Bronchial epithelial cell (primary cell): ENCODE measurements around the gene SYTL2. TPM values are rescaled to one million over a fixed set of nuclear protein-coding genes. Genes with fewer than 3 reads are reported as not detected.

Experiments used
- DNase-seq: peaks from one replicate; pipeline ENCODE4 v3.0.0-alpha.2; 2010; ENCODE audit warnings: low read depth
- FAIRE-seq: peaks from 2 replicates; lab custom pipeline; 2011; peaks lifted over from hg19 to GRCh38; lab: Jason Lieb, UNC
- H3K27me3 ChIP-seq: 2 replicates; pipeline ENCODE4 v1.5.1; 2011; ENCODE audit warnings: low read length; ENCODE audit not compliant: control insufficient read depth, insufficient read depth
- H3K36me3 ChIP-seq: 2 replicates; pipeline ENCODE4 v1.5.1; 2011; ENCODE audit warnings: low read length; ENCODE audit not compliant: control insufficient read depth, insufficient read depth
- H3K4me3 ChIP-seq: 2 replicates; pipeline ENCODE4 v1.5.1; 2011; ENCODE audit warnings: mild to moderate bottlenecking, low read depth, low read length, control low read depth
- total RNA-seq: library from RNA; depleted of rRNA; stranded (reverse); fragments of >200 nt; gene quantifications from 2 replicates; pipeline ENCODE4 v1.2.1, GENCODE V29; 2014
- TF ChIP-seq, protein P1 (sequence below): IDR thresholded peaks from 2 replicates; pipeline ENCODE4 v1.5.1; 2011; ENCODE audit warnings: mild to moderate bottlenecking, moderate library complexity, low read length, control low read depth, inconsistent platforms; ENCODE audit not compliant: insufficient read depth, severe bottlenecking

SYTL2 gene
- total RNA-seq, 1 donor from 2014 or later, result 8.2 TPM

GRCh38 chr11:85664615-85665481, 146.1 kb downstream of the SYTL2 start, which contains the start of gene CREBZF:
Gene CREBZF, minus strand, starts transcription at chr11:85665129. Its CDS starts 254 bp downstream, at chr11:85664875.
- TF ChIP-seq, protein P1, sequence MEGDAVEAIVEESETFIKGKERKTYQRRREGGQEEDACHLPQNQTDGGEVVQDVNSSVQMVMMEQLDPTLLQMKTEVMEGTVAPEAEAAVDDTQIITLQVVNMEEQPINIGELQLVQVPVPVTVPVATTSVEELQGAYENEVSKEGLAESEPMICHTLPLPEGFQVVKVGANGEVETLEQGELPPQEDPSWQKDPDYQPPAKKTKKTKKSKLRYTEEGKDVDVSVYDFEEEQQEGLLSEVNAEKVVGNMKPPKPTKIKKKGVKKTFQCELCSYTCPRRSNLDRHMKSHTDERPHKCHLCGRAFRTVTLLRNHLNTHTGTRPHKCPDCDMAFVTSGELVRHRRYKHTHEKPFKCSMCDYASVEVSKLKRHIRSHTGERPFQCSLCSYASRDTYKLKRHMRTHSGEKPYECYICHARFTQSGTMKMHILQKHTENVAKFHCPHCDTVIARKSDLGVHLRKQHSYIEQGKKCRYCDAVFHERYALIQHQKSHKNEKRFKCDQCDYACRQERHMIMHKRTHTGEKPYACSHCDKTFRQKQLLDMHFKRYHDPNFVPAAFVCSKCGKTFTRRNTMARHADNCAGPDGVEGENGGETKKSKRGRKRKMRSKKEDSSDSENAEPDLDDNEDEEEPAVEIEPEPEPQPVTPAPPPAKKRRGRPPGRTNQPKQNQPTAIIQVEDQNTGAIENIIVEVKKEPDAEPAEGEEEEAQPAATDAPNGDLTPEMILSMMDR, result no peak

DNA sequence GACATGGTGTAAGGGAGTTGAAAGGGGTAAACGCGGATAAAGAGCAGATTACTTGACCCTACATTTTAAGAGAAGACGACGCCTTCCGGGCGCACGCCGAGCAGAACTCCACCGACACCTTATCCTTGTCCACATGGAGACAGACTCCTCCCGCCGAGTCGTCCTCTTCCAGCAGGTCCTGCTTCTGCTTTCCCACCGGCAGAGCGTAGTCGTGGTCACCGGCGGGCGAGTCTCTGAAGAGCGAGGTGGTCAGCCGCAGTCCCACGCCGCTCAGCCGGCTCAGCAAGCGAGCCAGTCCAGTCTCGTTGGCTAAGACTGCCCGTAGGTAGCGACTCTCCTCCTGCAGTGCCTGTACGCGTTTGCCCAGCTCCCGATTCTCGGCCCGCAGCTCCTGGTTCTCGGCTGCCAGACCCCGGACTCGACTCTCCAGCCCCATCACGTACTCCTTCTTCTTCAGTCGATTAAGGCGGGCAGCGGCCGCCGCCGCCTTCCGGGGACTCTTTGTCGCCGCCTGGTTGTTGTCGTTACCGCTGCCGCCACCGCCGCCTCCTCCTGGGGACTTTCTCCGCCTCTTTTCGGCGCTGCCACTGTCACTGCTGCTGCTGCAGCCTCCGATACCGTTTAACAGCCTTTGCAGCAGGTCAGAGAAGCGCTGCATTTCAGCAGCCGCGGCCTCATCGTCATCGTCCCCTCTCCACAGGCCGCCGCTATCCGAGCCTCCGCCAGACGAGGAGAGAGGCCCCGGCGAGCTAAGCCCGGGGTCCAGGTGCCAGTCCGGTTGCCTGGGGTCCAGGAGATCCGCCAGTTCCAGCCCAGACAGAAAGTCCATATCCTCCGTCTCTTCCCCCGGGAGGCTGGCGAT, 147.0 kb downstream of the SYTL2 start:
- no peak for FAIRE-seq

More at GRCh38 chr11:85664615-85665481, 146.1 kb downstream of the SYTL2 start, which contains the start of gene CREBZF:
- FAIRE-seq (no peak), DNase-seq (peak; percentile 84)
- Histone ChIP-seq H3K36me3 (peaks cover 1% of the 10 kb centered on the region), H3K4me3 (peak within 1 kb of the TSS; percentile 94), H3K27me3 (no peaks in the 10 kb centered on the region)

GRCh38 chr11:85663080-85663752, 147.7 kb downstream of the SYTL2 start:
- FAIRE-seq (no peak), DNase-seq (no peak)
- Histone ChIP-seq H3K4me3 (peak overlapping the region; percentile 94), H3K27me3 (no peaks in the 10 kb centered on the region), H3K36me3 (peaks cover 1% of the 10 kb centered on the region)
- TF ChIP-seq, protein P1, result no peak

More for the DNA sequence above, 147.0 kb downstream of the SYTL2 start:
- no peaks in the 10 kb centered on the region for H3K27me3 ChIP-seq
- TF ChIP-seq, protein P1, result peak; percentile 53
- H3K36me3 ChIP-seq, result peaks cover 1% of the 10 kb centered on the region
- peak; percentile 39 for DNase-seq
- H3K4me3 ChIP-seq, result peak overlapping the region; percentile 94

DNA sequence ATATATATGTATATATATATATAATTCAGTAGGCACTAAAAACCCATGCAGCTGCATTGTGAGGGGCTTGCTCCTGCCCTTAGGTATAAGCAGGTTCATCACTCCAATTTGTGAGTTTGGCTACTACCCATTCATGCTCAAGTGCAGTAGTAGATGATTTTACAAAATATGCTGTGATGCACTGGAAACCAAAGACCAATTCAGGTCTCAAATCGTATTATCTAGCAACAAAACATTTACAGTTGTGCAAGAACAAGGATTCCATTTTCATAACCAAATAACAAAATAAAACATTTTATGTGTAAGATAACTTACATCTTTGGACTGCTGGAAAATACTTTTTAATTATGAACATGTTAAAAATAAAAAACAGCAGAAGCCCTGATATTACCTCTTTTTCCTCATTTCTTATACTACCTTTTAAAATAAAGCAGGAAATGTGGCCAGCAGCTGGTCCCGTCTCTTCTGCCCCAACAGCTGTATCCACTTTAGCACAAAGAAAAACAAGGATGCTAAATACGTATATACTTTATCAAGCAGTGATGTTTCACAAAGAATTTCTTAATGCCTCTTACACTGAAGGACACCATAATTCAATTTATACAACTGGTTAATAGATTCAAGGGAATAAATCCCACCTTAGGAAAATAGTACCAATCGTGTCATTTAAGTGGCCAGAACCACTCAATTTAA, 148.8 kb downstream of the SYTL2 start:
- DNase-seq (no peak), FAIRE-seq (no peak)
- TF ChIP-seq, protein P1, result no peak
- Histone ChIP-seq H3K36me3 (peaks cover 1% of the 10 kb centered on the region), H3K27me3 (no peaks in the 10 kb centered on the region), H3K4me3 (peak overlapping the region; percentile 94)

DNA sequence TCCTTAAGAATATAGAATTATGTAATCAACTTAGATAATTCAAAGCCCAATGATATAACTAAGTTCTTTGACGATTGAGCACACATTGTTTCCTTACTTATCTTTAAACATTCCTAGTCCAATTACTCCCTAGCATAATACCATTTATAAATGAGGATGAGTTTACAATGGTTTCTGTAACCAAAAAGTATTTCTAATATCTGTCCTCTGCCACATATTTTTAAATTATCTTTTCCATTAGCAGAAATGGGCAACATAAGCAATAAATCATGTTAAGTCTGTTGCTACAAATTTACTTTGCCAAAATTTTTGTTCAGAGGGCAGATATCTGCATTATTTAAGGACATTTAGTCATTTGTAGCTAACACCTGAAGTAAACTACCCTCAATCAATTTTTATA, 152.8 kb downstream of the SYTL2 start:
- no peak overlapping the region for H3K4me3 ChIP-seq
- DNase-seq (no peak), FAIRE-seq (no peak)
- no peaks in the 10 kb centered on the region for H3K27me3 ChIP-seq
- no peaks in the 10 kb centered on the region for H3K36me3 ChIP-seq
- TF ChIP-seq, protein P1, result no peak
